GM12878 (cell line): ENCODE measurements around the gene HTR6. TPM values are rescaled to one million over a fixed set of nuclear protein-coding genes. Genes with fewer than 3 reads are reported as not detected.
A peak's percentile ranks its signal among the peaks of the same experiment; 100 is the strongest.

Experiments used
- ATAC-seq: fragments of 200-7000 bp; cut with Tn5 transposase; 3 replicates; pipeline ENCODE4 v1.9.1; 2020; ENCODE audit warnings: mild to moderate bottlenecking, moderate library complexity
- BruUV-seq: library from RNA; stranded (reverse); fragments of 400-500 nt; replicated peaks from 2 replicates; lab custom pipeline; 2021; lab: Mats Ljungman, UMichigan
- CTCF ChIA-PET: fragments of 300-600 bp; sonication (Branson Sonifier 250); formaldehyde crosslinking; extraction: SDS; loops from one replicate; lab custom pipeline; 2021; ENCODE audit warnings: inconsistent platforms; lab: Yijun Ruan, JAX
- POLR2A ChIA-PET: fragments of 350-600 bp; formaldehyde crosslinking; extraction: SDS; loops from one replicate; lab custom pipeline; 2021; ENCODE audit warnings: inconsistent platforms; lab: Charles Lee
- RAD21 ChIA-PET: fragments of 300-600 bp; sonication (Branson Sonifier 250); formaldehyde crosslinking; loops from one replicate; lab custom pipeline; 2023; ENCODE audit warnings: antibody characterized with exemption; ENCODE audit not compliant: unreplicated experiment; lab: Charles Lee
- SMC1A ChIA-PET: fragments of 300-600 bp; sonication (Branson Sonifier 250); formaldehyde crosslinking; loops from one replicate; lab custom pipeline; 2023; ENCODE audit not compliant: unreplicated experiment, uncharacterized antibody; lab: Charles Lee
- DNase-seq: peaks from one replicate; pipeline ENCODE4 v3.0.0-alpha.2; 2011; ENCODE audit warnings: low read depth, low spot score
- FAIRE-seq: peaks from 3 replicates; lab custom pipeline; 2011; peaks lifted over from hg19 to GRCh38; lab: Jason Lieb, UNC
- H2AFZ ChIP-seq: 2 replicates; pipeline ENCODE4 v1.6.0; 2011; ENCODE audit warnings: low read depth, low read length, control low read depth; ENCODE audit not compliant: control insufficient read depth
- H3K27ac ChIP-seq: 2 replicates; pipeline ENCODE4 v1.5.1; 2011; ENCODE audit warnings: control low read depth; ENCODE audit not compliant: control insufficient read depth, insufficient read depth
- H3K27me3 ChIP-seq, 2 experiments: replicated peaks in 1 of 2; 2 replicates each; pipeline versions ENCODE4 v1.6.0 to v1.6.1; 2011; ENCODE audit warnings: low read length in 1 of 2; ENCODE audit not compliant: control insufficient read depth in 2 of 2, insufficient read depth in 2 of 2
- H3K36me3 ChIP-seq, 2 experiments: 2 replicates each; pipeline ENCODE4 v1.5.1; 2011; ENCODE audit warnings: low read length in 1 of 2; ENCODE audit not compliant: control insufficient read depth in 2 of 2, insufficient read depth in 2 of 2
- H3K4me1 ChIP-seq: 2 replicates; pipeline ENCODE4 v1.6.1; 2011; ENCODE audit warnings: mild to moderate bottlenecking, low read length, moderate library complexity, mixed read lengths; ENCODE audit not compliant: control insufficient read depth, insufficient read depth
- H3K4me2 ChIP-seq: 2 replicates; pipeline ENCODE4 v1.6.0; 2011; ENCODE audit warnings: control low read depth; ENCODE audit not compliant: control insufficient read depth, insufficient read depth
- H3K4me3 ChIP-seq: fragments of 200-600 bp; sonication (generic); 2 replicates; pipeline ENCODE4 v1.5.1; 2016
- H3K79me2 ChIP-seq: 2 replicates; pipeline ENCODE4 v1.6.0; 2011; ENCODE audit warnings: low read length; ENCODE audit not compliant: control insufficient read depth, insufficient read depth
- H3K9ac ChIP-seq: 2 replicates; pipeline ENCODE4 v1.8.0; 2011; ENCODE audit warnings: low read length, control low read depth, mixed read lengths; ENCODE audit not compliant: control insufficient read depth, insufficient read depth
- H3K9me3 ChIP-seq: replicated peaks from 3 replicates; pipeline ENCODE4 v1.5.1; 2011; ENCODE audit warnings: mild to moderate bottlenecking, low read length; ENCODE audit not compliant: control insufficient read depth, insufficient read depth
- H4K20me1 ChIP-seq: 2 replicates; pipeline ENCODE4 v1.6.0; 2011; ENCODE audit not compliant: control insufficient read depth, insufficient read depth
- CTCF ChIP-seq, 3 experiments: IDR thresholded peaks in 2 of 3; conservative IDR thresholded peaks in 1 of 3; 2 replicates each; pipeline ENCODE4 v1.5.1; 2011; ENCODE audit warnings: low read depth in 3 of 3, low read length in 3 of 3, mild to moderate bottlenecking in 3 of 3, control low read depth in 2 of 3, moderate library complexity in 2 of 3, inconsistent platforms in 1 of 3, mixed read lengths in 1 of 3; ENCODE audit not compliant: control insufficient read depth in 2 of 3, insufficient read depth in 1 of 3; ENCODE audit errors: extremely low read depth in 1 of 3
- E2F8 ChIP-seq: fragments of 450-650 bp; IDR thresholded peaks from 2 replicates; pipeline ENCODE4 v1.6.1; 2018; ENCODE audit warnings: mild to moderate bottlenecking, low read depth, moderate library complexity; ENCODE audit not compliant: partially characterized antibody
- HDAC2 ChIP-seq: fragments of 200-600 bp; sonication (generic); IDR thresholded peaks from 2 replicates; pipeline ENCODE4 v1.6.1; 2017
- SIN3A ChIP-seq: IDR thresholded peaks from 2 replicates; pipeline ENCODE4 v1.6.1; 2012; ENCODE audit warnings: low read depth, low read length, improper control_type of control experiment
- WGBS: methylation state at CpG from one replicate; pipeline ENCODE4 v1.1.6; 2016; ENCODE audit warnings: low lambda C conversion rate; ENCODE audit not compliant: insufficient replicate concordance, insufficient coverage; ENCODE audit errors: missing lambda C conversion rate; 5-methylcytosine and 5-hydroxymethylcytosine counted together
- in situ Hi-C: fragments of 300-500 bp; cut with MboI; formaldehyde crosslinking; loops from 9 replicates; pipeline ENCODE4 v1.14.3; 2018; ENCODE audit warnings: mixed read lengths
- intact Hi-C: fragments of 100-400 bp; cut with micrococcal nuclease; formaldehyde crosslinking; loops from one replicate; pipeline ENCODE4 v1.14.2; 2022; ENCODE audit not compliant: unreplicated experiment
- polyA plus RNA-seq, 11 experiments: library from polyadenylated mRNA; depleted of rRNA in 4 of 11; unstranded in 6 of 11; stranded (reverse) in 5 of 11; fragments of >200 nt; fragmentation: Nextera tagmentation in 4 of 11; fragmentation: Illumina TruSeq in 1 of 11; extraction: Ambion mirVana in 4 of 11; extraction: Trizol in 1 of 11; gene quantifications; 1 replicate in 1 of 11; 2 replicates in 10 of 11; pipeline versions ENCODE4 v1.2.1 to v1.2.3, GENCODE V29; 2011 to 2016; ENCODE audit warnings: inconsistent platforms in 2 of 11, missing spikeins in 2 of 11, low read depth in 1 of 11
- total RNA-seq, 4 experiments: library from RNA; depleted of rRNA in 3 of 4; stranded (reverse); fragments of >200 nt in 3 of 4; fragmentation: Illumina TruSeq in 1 of 4; extraction: Trizol in 1 of 4; gene quantifications; 2 replicates each; pipeline versions ENCODE4 v1.2.1 to v1.2.3, GENCODE V29; 2013 to 2021
- TF ChIP-seq, protein P1 (sequence below): IDR thresholded peaks from 2 replicates; pipeline ENCODE4 v1.6.1; 2011; ENCODE audit warnings: low read depth, mild to moderate bottlenecking, low read length, moderate library complexity, borderline replicate concordance; ENCODE audit errors: extremely low read depth
- TF ChIP-seq, protein P2 (sequence below): IDR thresholded peaks from 2 replicates; pipeline ENCODE4 v1.6.1; 2012; ENCODE audit warnings: improper control_type of control experiment, low read depth, low read length; ENCODE audit not compliant: insufficient replicate concordance

The HTR6 gene
- total and polyA plus RNA-seq, 10 of the 15 experiments (the other 5 are each of a cell fraction or from before 2014, with no cell fraction given), result 0.03 to 5.3 (median 1.7) TPM; not detected in 2

DNA sequence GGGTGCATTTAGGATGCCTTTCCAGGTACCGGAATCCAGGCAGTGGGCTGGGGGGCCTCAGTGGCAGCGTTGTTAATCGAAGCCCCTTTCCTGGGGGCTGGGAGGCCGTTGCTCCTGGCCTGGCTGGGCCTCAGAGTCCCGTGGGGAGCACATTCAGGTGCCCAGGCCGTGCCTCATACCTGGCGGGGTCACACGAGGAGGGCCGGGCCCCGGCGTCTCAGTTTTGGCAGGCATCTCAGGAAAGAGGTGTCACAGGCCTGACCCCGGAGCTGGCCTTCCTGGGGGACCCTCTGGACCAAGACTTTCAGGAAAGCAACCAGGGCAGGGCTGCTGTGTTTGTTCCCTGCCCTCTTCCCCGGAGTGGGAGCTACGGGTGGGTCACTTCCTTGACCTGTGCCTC is 16.4 kb upstream of the HTR6 start (continued):
- no peak for TF ChIP-seq E2F8

DNA sequence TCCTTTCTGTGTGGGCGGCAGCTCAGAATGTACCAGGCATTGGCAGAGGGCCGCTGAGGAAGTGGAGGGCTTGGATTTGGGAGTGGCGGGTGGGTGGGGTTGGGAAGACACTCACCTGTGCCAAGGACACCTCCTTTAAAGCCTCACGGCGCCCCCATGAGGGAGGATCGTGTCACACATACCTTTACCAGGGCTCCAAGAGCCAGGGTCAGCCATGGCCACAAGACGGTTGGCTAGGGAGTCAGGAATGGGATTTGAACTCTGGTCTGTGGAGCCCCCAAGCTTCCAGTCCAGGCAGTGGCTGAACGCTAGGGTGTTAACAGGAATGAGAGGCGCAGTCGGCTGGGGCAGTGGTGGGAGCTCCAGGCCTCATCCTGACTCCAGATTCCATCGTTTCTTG is 16.0 kb upstream of the HTR6 start:
- FAIRE-seq, result no peak

More for the DNA sequence above, 16.0 kb upstream of the HTR6 start:
- Histone ChIP-seq H3K9ac (no peak overlapping the region), H3K36me3 (no peaks in the 10 kb centered on the region), H3K27me3 (peaks cover under 1% of the 10 kb centered on the region in 2 experiments; a peak in 3 of 4 replicates), H3K4me2 (no peak overlapping the region), H3K4me1 (no peaks in the 10 kb centered on the region), H2AFZ (no peak overlapping the region), H3K4me3 (no peak overlapping the region), H4K20me1 (no peaks in the 10 kb centered on the region), H3K9me3 (no peaks in the 10 kb centered on the region), H3K27ac (no peak overlapping the region), H3K79me2 (no peaks in the 10 kb centered on the region)
- peak in 2 of 3 experiments; percentile 9 to 19; a peak in 3 of 6 replicates for TF ChIP-seq CTCF (IDR thresholded peaks at IDR 0.05 in 2 of 3, conservative IDR thresholded peaks at IDR 0.05 in 1 of 3; ENCODE audit: control insufficient read depth in 2 of 3, extremely low read depth in 1 of 3, insufficient read depth in 1 of 3, low read depth in 3 of 3, low read length in 3 of 3)
- no peak for TF ChIP-seq SIN3A
- TF ChIP-seq, protein P1, sequence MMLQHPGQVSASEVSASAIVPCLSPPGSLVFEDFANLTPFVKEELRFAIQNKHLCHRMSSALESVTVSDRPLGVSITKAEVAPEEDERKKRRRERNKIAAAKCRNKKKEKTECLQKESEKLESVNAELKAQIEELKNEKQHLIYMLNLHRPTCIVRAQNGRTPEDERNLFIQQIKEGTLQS, result no peak
- TF ChIP-seq, protein P2, sequence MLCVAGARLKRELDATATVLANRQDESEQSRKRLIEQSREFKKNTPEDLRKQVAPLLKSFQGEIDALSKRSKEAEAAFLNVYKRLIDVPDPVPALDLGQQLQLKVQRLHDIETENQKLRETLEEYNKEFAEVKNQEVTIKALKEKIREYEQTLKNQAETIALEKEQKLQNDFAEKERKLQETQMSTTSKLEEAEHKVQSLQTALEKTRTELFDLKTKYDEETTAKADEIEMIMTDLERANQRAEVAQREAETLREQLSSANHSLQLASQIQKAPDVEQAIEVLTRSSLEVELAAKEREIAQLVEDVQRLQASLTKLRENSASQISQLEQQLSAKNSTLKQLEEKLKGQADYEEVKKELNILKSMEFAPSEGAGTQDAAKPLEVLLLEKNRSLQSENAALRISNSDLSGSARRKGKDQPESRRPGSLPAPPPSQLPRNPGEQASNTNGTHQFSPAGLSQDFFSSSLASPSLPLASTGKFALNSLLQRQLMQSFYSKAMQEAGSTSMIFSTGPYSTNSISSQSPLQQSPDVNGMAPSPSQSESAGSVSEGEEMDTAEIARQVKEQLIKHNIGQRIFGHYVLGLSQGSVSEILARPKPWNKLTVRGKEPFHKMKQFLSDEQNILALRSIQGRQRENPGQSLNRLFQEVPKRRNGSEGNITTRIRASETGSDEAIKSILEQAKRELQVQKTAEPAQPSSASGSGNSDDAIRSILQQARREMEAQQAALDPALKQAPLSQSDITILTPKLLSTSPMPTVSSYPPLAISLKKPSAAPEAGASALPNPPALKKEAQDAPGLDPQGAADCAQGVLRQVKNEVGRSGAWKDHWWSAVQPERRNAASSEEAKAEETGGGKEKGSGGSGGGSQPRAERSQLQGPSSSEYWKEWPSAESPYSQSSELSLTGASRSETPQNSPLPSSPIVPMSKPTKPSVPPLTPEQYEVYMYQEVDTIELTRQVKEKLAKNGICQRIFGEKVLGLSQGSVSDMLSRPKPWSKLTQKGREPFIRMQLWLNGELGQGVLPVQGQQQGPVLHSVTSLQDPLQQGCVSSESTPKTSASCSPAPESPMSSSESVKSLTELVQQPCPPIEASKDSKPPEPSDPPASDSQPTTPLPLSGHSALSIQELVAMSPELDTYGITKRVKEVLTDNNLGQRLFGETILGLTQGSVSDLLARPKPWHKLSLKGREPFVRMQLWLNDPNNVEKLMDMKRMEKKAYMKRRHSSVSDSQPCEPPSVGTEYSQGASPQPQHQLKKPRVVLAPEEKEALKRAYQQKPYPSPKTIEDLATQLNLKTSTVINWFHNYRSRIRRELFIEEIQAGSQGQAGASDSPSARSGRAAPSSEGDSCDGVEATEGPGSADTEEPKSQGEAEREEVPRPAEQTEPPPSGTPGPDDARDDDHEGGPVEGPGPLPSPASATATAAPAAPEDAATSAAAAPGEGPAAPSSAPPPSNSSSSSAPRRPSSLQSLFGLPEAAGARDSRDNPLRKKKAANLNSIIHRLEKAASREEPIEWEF, result no peak
- no peak for TF ChIP-seq HDAC2
- CTCF ChIA-PET, result interaction anchor here (1.0 to 2.7 kb wide), 5 partner anchors 12 to 258 kb away, joined by 3 to 10 read pairs (median 4); no protein-coding TSS in a partner anchor
- no TSS peak for BruUV-seq
- POLR2A ChIA-PET, result no interaction called here
- 55% methylated on average over 8 of the region's 11 CpGs for WGBS
- DNase-seq (no peak), ATAC-seq (no peak)
- intact Hi-C loops, result no loop called here
- SMC1A ChIA-PET, result interaction anchor here (1.1 kb wide), 1 partner anchor 258 kb away, joined by 3 read pairs; no protein-coding TSS in a partner anchor
- RAD21 ChIA-PET, result no interaction called here
- in situ Hi-C loops, result loop anchor here (5.0 kb wide), 1 partner anchor 256 kb away; no protein-coding TSS in a partner anchor
